Mammary epithelial cell (primary cell): ENCODE results near the gene TMEM259.

Source experiments
- CTCF ChIP-seq, 2 donors: IDR thresholded peaks in 1 of 2; conservative IDR thresholded peaks in 1 of 2; 2 replicates each; pipeline ENCODE4 v1.5.1; 2011 to 2012; ENCODE audit warnings: inconsistent platforms in 2 of 2, low read length in 2 of 2, mild to moderate bottlenecking in 2 of 2, control low read depth in 1 of 2, low read depth in 1 of 2; ENCODE audit not compliant: insufficient read depth in 1 of 2; ENCODE audit errors: extremely low read depth in 1 of 2
- EZH2 ChIP-seq: IDR thresholded peaks from 2 replicates; pipeline ENCODE4 v1.6.1; 2012; ENCODE audit warnings: low read length, inconsistent platforms, borderline replicate concordance

GRCh38 chr19:1039646-1040475 lies 18.9 kb upstream of the TMEM259 start, which contains the start of gene ABCA7:
- TF ChIP-seq CTCF (conservative IDR thresholded peaks at IDR 0.05 in 1 of 2, IDR thresholded peaks at IDR 0.05 in 1 of 2; ENCODE audit: extremely low read depth in 1 of 2, insufficient read depth in 1 of 2, low read depth in 1 of 2, low read length in 2 of 2) (peak in 1 of 2 donors; percentile 8), EZH2 (no peak)
